ENCODE results near the gene STARD8. TPM values are rescaled to one million over a fixed set of nuclear protein-coding genes. Genes with fewer than 3 reads are reported as not detected.

STARD8 gene, protein sequence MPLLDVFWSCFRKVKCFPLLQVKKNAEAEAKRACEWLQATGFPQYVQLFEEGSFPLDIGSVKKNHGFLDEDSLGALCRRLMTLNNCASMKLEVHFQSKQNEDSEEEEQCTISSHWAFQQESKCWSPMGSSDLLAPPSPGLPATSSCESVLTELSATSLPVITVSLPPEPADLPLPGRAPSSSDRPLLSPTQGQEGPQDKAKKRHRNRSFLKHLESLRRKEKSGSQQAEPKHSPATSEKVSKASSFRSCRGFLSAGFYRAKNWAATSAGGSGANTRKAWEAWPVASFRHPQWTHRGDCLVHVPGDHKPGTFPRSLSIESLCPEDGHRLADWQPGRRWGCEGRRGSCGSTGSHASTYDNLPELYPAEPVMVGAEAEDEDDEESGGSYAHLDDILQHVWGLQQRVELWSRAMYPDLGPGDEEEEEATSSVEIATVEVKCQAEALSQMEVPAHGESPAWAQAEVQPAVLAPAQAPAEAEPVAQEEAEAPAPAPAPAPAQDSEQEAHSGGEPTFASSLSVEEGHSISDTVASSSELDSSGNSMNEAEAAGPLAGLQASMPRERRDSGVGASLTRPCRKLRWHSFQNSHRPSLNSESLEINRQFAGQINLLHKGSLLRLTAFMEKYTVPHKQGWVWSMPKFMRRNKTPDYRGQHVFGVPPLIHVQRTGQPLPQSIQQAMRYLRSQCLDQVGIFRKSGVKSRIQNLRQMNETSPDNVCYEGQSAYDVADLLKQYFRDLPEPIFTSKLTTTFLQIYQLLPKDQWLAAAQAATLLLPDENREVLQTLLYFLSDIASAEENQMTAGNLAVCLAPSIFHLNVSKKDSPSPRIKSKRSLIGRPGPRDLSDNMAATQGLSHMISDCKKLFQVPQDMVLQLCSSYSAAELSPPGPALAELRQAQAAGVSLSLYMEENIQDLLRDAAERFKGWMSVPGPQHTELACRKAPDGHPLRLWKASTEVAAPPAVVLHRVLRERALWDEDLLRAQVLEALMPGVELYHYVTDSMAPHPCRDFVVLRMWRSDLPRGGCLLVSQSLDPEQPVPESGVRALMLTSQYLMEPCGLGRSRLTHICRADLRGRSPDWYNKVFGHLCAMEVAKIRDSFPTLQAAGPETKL
- polyA plus RNA-seq (2011; rRNA removed): 1.6 and 1.9 TPM in 2 replicates
- polyA plus RNA-seq (2012; cell fraction: cytosol; rRNA removed): 0.91 and 1.4 TPM in 2 replicates
- 2.6 and 3.2 TPM in 2 replicates for polyA plus RNA-seq (2012; cell fraction: nucleus; rRNA removed)
- polyA plus RNA-seq (2017; fragmentation: RNase III; extraction: RNeasy Plus Mini Kit Qiagen cat#74134 plus additional on column Dnase treatment): 1.2 to 1.7 TPM (median 1.5 TPM) in 3 replicates
- 2.7 and 4.4 TPM in 2 replicates for polyA minus RNA-seq (2011; rRNA and poly(A)+ RNA removed)

DNA sequence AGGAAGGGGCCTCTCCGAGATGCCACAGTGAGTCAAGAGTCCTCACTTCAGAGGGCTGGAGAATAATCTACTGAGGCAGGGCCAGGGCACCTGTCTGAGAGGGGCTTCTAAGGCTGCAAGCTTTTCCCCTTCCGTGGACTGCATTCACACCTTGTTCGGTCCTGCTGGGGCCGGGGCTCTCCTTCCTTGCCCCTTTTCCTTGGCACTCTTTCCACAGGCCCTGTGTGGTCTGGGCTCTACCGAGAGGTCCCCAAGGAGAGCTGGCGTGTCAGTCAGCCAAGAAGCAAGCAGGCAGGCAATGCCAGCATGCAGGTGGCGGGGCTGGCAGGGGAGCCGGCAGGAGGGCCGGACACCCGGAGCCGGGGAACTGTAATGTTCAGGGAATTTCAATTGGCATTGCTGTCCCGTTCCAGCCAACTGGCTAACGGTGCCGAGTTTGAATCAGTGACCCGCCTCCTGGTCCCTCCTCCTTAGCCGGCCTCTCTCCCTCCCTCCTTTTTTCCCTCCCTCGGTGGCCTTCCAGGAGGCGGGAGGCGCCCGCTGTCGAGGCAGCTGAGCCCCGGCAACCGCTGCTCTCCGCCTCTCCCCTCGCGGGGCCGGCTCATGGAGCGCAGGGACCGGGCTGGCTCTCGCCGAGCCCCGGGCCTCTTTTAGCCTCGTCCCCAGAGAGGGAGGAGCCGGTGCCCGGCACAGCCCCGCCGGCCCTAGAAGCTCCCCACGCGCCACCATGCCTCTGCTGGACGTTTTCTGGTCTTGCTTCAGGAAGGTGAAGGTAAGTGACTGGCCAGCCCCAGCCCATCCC, at the start of gene STARD8:
Gene STARD8 (plus strand): TSS at position 511 of the 802 bp plus-strand sequence. CDS start 217 bp downstream, at position 728.
- DNase-seq (ENCODE audit: low read depth in 1 of 2, low spot score in 1 of 2) (peak; percentile 72 to 76), ATAC-seq (peak; percentile 91 to 94), FAIRE-seq (peak; percentile 23)
- peak within 1 kb of the TSS; percentile 46 for H3K4me3 ChIP-seq
- no peaks in the 10 kb centered on the region for H3K9me3 ChIP-seq
- CTCF ChIA-PET: interaction anchor here (0.7 to 1.6 kb wide), 5 partner anchors 10 to 47 kb away, joined by 3 to 6 read pairs (median 3); no protein-coding TSS in a partner anchor
- peak within 1 kb of the TSS; percentile 70 to 90 for H3K27ac ChIP-seq
- peaks cover 24% of the 10 kb centered on the region for H3K4me1 ChIP-seq
- TF ChIP-seq, protein P1, sequence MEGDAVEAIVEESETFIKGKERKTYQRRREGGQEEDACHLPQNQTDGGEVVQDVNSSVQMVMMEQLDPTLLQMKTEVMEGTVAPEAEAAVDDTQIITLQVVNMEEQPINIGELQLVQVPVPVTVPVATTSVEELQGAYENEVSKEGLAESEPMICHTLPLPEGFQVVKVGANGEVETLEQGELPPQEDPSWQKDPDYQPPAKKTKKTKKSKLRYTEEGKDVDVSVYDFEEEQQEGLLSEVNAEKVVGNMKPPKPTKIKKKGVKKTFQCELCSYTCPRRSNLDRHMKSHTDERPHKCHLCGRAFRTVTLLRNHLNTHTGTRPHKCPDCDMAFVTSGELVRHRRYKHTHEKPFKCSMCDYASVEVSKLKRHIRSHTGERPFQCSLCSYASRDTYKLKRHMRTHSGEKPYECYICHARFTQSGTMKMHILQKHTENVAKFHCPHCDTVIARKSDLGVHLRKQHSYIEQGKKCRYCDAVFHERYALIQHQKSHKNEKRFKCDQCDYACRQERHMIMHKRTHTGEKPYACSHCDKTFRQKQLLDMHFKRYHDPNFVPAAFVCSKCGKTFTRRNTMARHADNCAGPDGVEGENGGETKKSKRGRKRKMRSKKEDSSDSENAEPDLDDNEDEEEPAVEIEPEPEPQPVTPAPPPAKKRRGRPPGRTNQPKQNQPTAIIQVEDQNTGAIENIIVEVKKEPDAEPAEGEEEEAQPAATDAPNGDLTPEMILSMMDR (IDR thresholded peaks at IDR 0.05): no peak
- TF ChIP-seq, protein P2, sequence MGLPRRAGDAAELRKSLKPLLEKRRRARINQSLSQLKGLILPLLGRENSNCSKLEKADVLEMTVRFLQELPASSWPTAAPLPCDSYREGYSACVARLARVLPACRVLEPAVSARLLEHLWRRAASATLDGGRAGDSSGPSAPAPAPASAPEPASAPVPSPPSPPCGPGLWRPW (IDR thresholded peaks at IDR 0.05): no peak
- TF ChIP-seq POLR2A (IDR thresholded peaks at IDR 0.05; ENCODE audit: low read length): peak; percentile 18; the same call in 1 of the 2 replicates
- TF ChIP-seq RFX5 (IDR thresholded peaks at IDR 0.05): no peak
- TF ChIP-seq, protein P3, sequence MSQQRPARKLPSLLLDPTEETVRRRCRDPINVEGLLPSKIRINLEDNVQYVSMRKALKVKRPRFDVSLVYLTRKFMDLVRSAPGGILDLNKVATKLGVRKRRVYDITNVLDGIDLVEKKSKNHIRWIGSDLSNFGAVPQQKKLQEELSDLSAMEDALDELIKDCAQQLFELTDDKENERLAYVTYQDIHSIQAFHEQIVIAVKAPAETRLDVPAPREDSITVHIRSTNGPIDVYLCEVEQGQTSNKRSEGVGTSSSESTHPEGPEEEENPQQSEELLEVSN (IDR thresholded peaks at IDR 0.05; ENCODE audit: borderline replicate concordance, low read depth): peak; percentile 92
- TF ChIP-seq, protein P4, sequence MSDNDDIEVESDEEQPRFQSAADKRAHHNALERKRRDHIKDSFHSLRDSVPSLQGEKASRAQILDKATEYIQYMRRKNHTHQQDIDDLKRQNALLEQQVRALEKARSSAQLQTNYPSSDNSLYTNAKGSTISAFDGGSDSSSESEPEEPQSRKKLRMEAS (IDR thresholded peaks at IDR 0.05): peak; percentile 51; the same call in 1 of the 2 replicates
- POLR2A ChIA-PET: interaction anchor here (0.6 kb wide), 1 partner anchor 530 kb away, joined by 3 read pairs; no protein-coding TSS in a partner anchor
- H3K4me2 ChIP-seq: peak within 1 kb of the TSS; percentile 82
- WGBS (ENCODE audit: missing lambda C conversion rate): 12% methylated on average over 13 of the region's 40 CpGs

DNA sequence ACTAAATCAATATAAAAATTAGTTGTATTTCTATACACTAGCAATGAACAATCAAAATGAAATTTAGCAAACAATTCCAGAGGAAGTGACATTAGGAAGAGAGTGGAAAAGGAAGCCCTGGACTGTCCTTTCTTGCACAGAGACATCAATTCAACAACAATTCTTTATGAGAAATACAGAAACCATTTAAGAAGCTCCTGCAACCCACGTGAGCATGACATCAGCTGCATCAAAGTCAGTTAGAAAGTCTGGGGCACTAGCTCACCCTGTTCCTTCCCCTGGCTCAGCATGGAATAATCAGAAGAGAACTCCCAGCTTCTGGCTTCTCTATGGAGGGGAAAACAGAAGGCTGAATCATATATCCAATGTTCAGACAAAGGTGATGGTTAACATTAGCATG, 48.6 kb upstream of the STARD8 start:
- ChIA-PET CTCF (interaction anchor here (0.7 kb wide), 1 partner anchor 61 kb away, joined by 3 read pairs; no protein-coding TSS in a partner anchor), POLR2A (no interaction called here)
- WGBS (ENCODE audit: missing lambda C conversion rate): 0% methylated on average over 1 of the region's 1 CpG
- DNase-seq (ENCODE audit: low read depth in 1 of 2, low spot score in 1 of 2) (no peak), ATAC-seq (no peak), FAIRE-seq (no peak)
- no peak overlapping the region for H3K4me2 ChIP-seq
- H3K27ac ChIP-seq: no peak overlapping the region
- H3K9me3 ChIP-seq: peaks cover 3% of the 10 kb centered on the region; the same call in 2 of the 3 replicates
- no peaks in the 10 kb centered on the region for H3K4me1 ChIP-seq
- no peak overlapping the region for H3K4me3 ChIP-seq
- TF ChIP-seq FOSB (CRISPR knock-in tag; IDR thresholded peaks at IDR 0.05) (no peak), MAFK (IDR thresholded peaks at IDR 0.05; ENCODE audit: partially characterized antibody) (no peak), PHF8 (IDR thresholded peaks at IDR 0.05; ENCODE audit: borderline replicate concordance, low read depth) (no peak), HDAC2 (IDR thresholded peaks at IDR 0.05) (no peak), FOXS1 (CRISPR knock-in tag; IDR thresholded peaks at IDR 0.05) (no peak)
- TF ChIP-seq, protein P5, sequence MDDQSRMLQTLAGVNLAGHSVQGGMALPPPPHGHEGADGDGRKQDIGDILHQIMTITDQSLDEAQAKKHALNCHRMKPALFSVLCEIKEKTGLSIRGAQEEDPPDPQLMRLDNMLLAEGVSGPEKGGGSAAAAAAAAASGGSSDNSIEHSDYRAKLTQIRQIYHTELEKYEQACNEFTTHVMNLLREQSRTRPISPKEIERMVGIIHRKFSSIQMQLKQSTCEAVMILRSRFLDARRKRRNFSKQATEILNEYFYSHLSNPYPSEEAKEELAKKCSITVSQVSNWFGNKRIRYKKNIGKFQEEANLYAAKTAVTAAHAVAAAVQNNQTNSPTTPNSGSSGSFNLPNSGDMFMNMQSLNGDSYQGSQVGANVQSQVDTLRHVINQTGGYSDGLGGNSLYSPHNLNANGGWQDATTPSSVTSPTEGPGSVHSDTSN (IDR thresholded peaks at IDR 0.05): no peak
- TF ChIP-seq, protein P3 (IDR thresholded peaks at IDR 0.05; ENCODE audit: borderline replicate concordance, low read depth): no peak
- TF ChIP-seq, protein P6, sequence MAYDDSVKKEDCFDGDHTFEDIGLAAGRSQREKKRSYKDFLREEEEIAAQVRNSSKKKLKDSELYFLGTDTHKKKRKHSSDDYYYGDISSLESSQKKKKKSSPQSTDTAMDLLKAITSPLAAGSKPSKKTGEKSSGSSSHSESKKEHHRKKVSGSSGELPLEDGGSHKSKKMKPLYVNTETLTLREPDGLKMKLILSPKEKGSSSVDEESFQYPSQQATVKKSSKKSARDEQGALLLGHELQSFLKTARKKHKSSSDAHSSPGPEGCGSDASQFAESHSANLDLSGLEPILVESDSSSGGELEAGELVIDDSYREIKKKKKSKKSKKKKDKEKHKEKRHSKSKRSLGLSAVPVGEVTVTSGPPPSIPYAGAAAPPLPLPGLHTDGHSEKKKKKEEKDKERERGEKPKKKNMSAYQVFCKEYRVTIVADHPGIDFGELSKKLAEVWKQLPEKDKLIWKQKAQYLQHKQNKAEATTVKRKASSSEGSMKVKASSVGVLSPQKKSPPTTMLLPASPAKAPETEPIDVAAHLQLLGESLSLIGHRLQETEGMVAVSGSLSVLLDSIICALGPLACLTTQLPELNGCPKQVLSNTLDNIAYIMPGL (CRISPR knock-in tag; IDR thresholded peaks at IDR 0.05; ENCODE audit: borderline replicate concordance): no peak

Data from A549 (cell line).